HUDEP-2 (cell line): ENCODE measurements around the gene CSH2.
"Not testable (repeated sequence)": the region's sequence is repeated elsewhere in the genome, so short reads cannot be mapped to it uniquely, and the experiment has no call there.

Experiments
- DNase-seq, 76 experiments: peaks; one replicate each; lab custom pipeline; 2025; ENCODE audit not compliant: unreplicated experiment in 76 of 76; lab: John Stamatoyannopoulos, UW

Gene CSH2

GRCh38 chr17:63898899-63899798, 25.7 kb upstream of the CSH2 start:
- DNase-seq, result not testable (repeated sequence)

GRCh38 chr17:63896524-63897354, 23.3 kb upstream of the CSH2 start, which contains the start of gene CSH1:
Gene CSH1, minus strand, starts transcription at chr17:63896574. Its CDS starts 63 bp downstream, at chr17:63896511.
- DNase-seq, result not testable (repeated sequence)

- DNase-seq, result not testable (repeated sequence)
Observed at GRCh38 chr17:63894821-63895220, 21.3 kb upstream of the CSH2 start.

- DNase-seq, result not testable (repeated sequence)
Observed at GRCh38 chr17:63894021-63894420, 20.5 kb upstream of the CSH2 start.

- DNase-seq, result peak in 1 of 76 experiments; percentile 6
Observed at GRCh38 chr17:63892316-63893037, 19.0 kb upstream of the CSH2 start.

- peak in 19 of 76 experiments; percentile 5 to 55 (median 25) for DNase-seq
Observed at GRCh38 chr17:63889026-63889848, 15.8 kb upstream of the CSH2 start.

- not testable (repeated sequence) for DNase-seq
Observed at GRCh38 chr17:63885119-63885518, 11.6 kb upstream of the CSH2 start.

- DNase-seq, result not testable (repeated sequence)
Observed at GRCh38 chr17:63882626-63883126, 9.2 kb upstream of the CSH2 start.

GRCh38 chr17:63881935-63882601, 8.6 kb upstream of the CSH2 start, which contains the start of gene GH2:
Gene GH2, minus strand, starts transcription at chr17:63881944. Its CDS starts 143 bp downstream, at chr17:63881801.
- DNase-seq, result peak in 41 of 76 experiments; percentile 1 to 64 (median 25)

GRCh38 chr17:63881337-63881736, 7.9 kb upstream of the CSH2 start:
- not testable (repeated sequence) for DNase-seq

- DNase-seq, result no peak
Observed at GRCh38 chr17:63880706-63881105, 7.2 kb upstream of the CSH2 start.

GRCh38 chr17:63878413-63878812, 4.9 kb upstream of the CSH2 start:
- not testable (repeated sequence) for DNase-seq

- not testable (repeated sequence) for DNase-seq
Observed at GRCh38 chr17:63874693-63875092, 1.2 kb upstream of the CSH2 start.

GRCh38 chr17:63874061-63874626, 667 bp upstream of the CSH2 start:
- DNase-seq, result not testable (repeated sequence)

GRCh38 chr17:63871646-63872365, 1.7 kb downstream of the CSH2 start:
- not testable (repeated sequence) for DNase-seq

GRCh38 chr17:63870292-63870665, 3.2 kb downstream of the CSH2 start:
- not testable (repeated sequence) for DNase-seq

GRCh38 chr17:63869491-63870291, 3.8 kb downstream of the CSH2 start:
- not testable (repeated sequence) for DNase-seq
